K562 (cell line): ENCODE measurements around the gene GPRASP3. TPM values are rescaled to one million over a fixed set of nuclear protein-coding genes. Genes with fewer than 3 reads are reported as not detected.

Experiments used
- ATAC-seq: fragments of 200-7000 bp; cut with Tn5 transposase; 3 replicates; pipeline ENCODE4 v1.9.1; 2020; ENCODE audit warnings: moderate library complexity
- BruUV-seq: library from RNA; stranded (reverse); fragments of 400-500 nt; replicated peaks from 2 replicates; lab custom pipeline; 2021; lab: Mats Ljungman, UMichigan
- CTCF ChIA-PET: fragments of 300-600 bp; formaldehyde crosslinking; extraction: SDS; loops from one replicate; lab custom pipeline; 2021; ENCODE audit warnings: low intra/inter-chr PET ratio; lab: Yijun Ruan, JAX
- POLR2A ChIA-PET: fragments of 300-600, 350-650 bp; sonication (Branson Sonifier 250); formaldehyde crosslinking; extraction: SDS; loops from one replicate; lab custom pipeline; 2021; ENCODE audit warnings: antibody characterized with exemption, inconsistent platforms; lab: Yijun Ruan, JAX
- DNase-seq, 4 experiments: peaks; one replicate each; pipeline versions ENCODE4 v3.0.0 to v3.0.0-alpha.2; 2011 to 2018; ENCODE audit warnings: low spot score in 3 of 4, mixed read lengths in 3 of 4; ENCODE audit errors: extremely low read depth in 1 of 4
- FAIRE-seq: peaks from 2 replicates; lab custom pipeline; 2011; peaks lifted over from hg19 to GRCh38; lab: Jason Lieb, UNC
- H2AFZ ChIP-seq: 2 replicates; pipeline ENCODE4 v1.6.0; 2011; ENCODE audit warnings: low read depth, low read length, control low read depth, inconsistent platforms
- H3K27ac ChIP-seq: fragments of 200-600 bp; 3 replicates; pipeline ENCODE4 v1.8.0; 2011; ENCODE audit warnings: low read depth, mild to moderate bottlenecking, control low read depth, inconsistent platforms, low read length, moderate library complexity, mixed read lengths; ENCODE audit errors: extremely low read depth
- H3K27me3 ChIP-seq, 2 experiments: fragments of 300-600 bp in 1 of 2; 2 replicates in 1 of 2; 3 replicates in 1 of 2; pipeline versions ENCODE4 v1.6.0 to v1.8.0; 2011; ENCODE audit warnings: inconsistent platforms in 2 of 2, low read length in 2 of 2, mild to moderate bottlenecking in 1 of 2, mixed read lengths in 1 of 2, moderate library complexity in 1 of 2; ENCODE audit not compliant: control insufficient read depth in 2 of 2, insufficient read depth in 2 of 2
- H3K36me3 ChIP-seq: fragments of 300-600 bp; 3 replicates; pipeline ENCODE4 v1.8.0; 2011; ENCODE audit warnings: mild to moderate bottlenecking, low read length, inconsistent platforms; ENCODE audit not compliant: control insufficient read depth, insufficient read depth
- H3K4me1 ChIP-seq, 2 experiments: fragments of 200-600 bp in 1 of 2; replicated peaks in 1 of 2; 2 replicates in 1 of 2; 3 replicates in 1 of 2; pipeline versions ENCODE4 v1.5.1 to v1.8.0; 2011; ENCODE audit warnings: inconsistent platforms in 2 of 2, low read length in 2 of 2, mild to moderate bottlenecking in 1 of 2, mixed read lengths in 1 of 2, moderate library complexity in 1 of 2; ENCODE audit not compliant: control insufficient read depth in 2 of 2, insufficient read depth in 2 of 2
- H3K4me2 ChIP-seq: 2 replicates; pipeline ENCODE4 v1.6.1; 2011; ENCODE audit warnings: low read length, control low read depth, inconsistent platforms, mixed read lengths; ENCODE audit not compliant: insufficient read depth
- H3K4me3 ChIP-seq: fragments of 200-600 bp; sonication (generic), shearing (Covaris generic); 2 replicates; pipeline ENCODE4 v1.5.1; 2016; ENCODE audit warnings: control low read depth, inconsistent platforms
- H3K79me2 ChIP-seq: fragments of 200-600 bp; 3 replicates; pipeline ENCODE4 v1.8.0; 2011; ENCODE audit warnings: low read length, inconsistent platforms; ENCODE audit not compliant: control insufficient read depth, insufficient read depth
- H3K9ac ChIP-seq, 2 experiments: 2 replicates each; pipeline versions ENCODE4 v1.6.0 to v1.6.1; 2011; ENCODE audit warnings: low read depth in 2 of 2, low read length in 2 of 2, control low read depth in 1 of 2, inconsistent platforms in 1 of 2, mild to moderate bottlenecking in 1 of 2, mixed read lengths in 1 of 2; ENCODE audit not compliant: insufficient read depth in 1 of 2
- H3K9me1 ChIP-seq: one replicate; pipeline ENCODE4 v1.6.0; 2011; ENCODE audit warnings: inconsistent platforms, mild to moderate bottlenecking, low read length, moderate library complexity; ENCODE audit not compliant: control insufficient read depth, insufficient read depth
- H3K9me3 ChIP-seq: replicated peaks from 2 replicates; pipeline ENCODE4 v1.5.1; 2011; ENCODE audit warnings: low read depth, low read length, inconsistent platforms; ENCODE audit not compliant: control insufficient read depth, insufficient read depth
- H4K20me1 ChIP-seq: replicated peaks from 2 replicates; pipeline ENCODE4 v1.6.1; 2011; ENCODE audit warnings: low read length, inconsistent platforms, mixed read lengths; ENCODE audit not compliant: control insufficient read depth, insufficient read depth
- ADNP ChIP-seq: fragments of 200-800 bp; sonication (Bioruptor generic); IDR thresholded peaks from 2 replicates; pipeline ENCODE4 v1.6.1; 2016; ENCODE audit warnings: missing genetic modification characterization, missing compliant biosample characterization
- ARID1B ChIP-seq: fragments of 450-650 bp; IDR thresholded peaks from 2 replicates; pipeline ENCODE4 v1.6.1; 2016; ENCODE audit warnings: antibody characterized with exemption, mild to moderate bottlenecking, inconsistent platforms
- ATF1 ChIP-seq, 2 experiments: fragments of 450-650 bp in 1 of 2; IDR thresholded peaks; 2 replicates each; pipeline ENCODE4 v1.6.1; 2016; ENCODE audit warnings: missing compliant biosample characterization in 1 of 2, missing genetic modification characterization in 1 of 2
- HNRNPL ChIP-seq: fragments of 200-400 bp; formaldehyde crosslinking; IDR thresholded peaks from 2 replicates; pipeline ENCODE4 v1.6.1; 2017; ENCODE audit warnings: low read depth, mild to moderate bottlenecking, low read length
- PPARD ChIP-seq: fragments of 250-450 bp; sonication (Bioruptor Pico); IDR thresholded peaks from 2 replicates; pipeline ENCODE4 v1.8.0; 2022; ENCODE audit warnings: inconsistent platforms, mild to moderate bottlenecking, moderate library complexity
- WGBS: fragments of 100-300 bp; shearing (Covaris generic); methylation state at CpG from one replicate; pipeline ENCODE4 v1.1.6; 2016; ENCODE audit warnings: low coverage, mixed read lengths; ENCODE audit not compliant: insufficient coverage; ENCODE audit errors: missing lambda C conversion rate; 5-methylcytosine and 5-hydroxymethylcytosine counted together
- in situ Hi-C: fragments of 300-500 bp; cut with MboI; formaldehyde crosslinking; loops from 4 replicates; pipeline ENCODE4 v1.15.0; 2018; ENCODE audit warnings: inconsistent platforms, mixed read lengths
- intact Hi-C: fragments of 100-400 bp; cut with micrococcal nuclease; formaldehyde crosslinking; loops from 2 replicates; pipeline ENCODE4 v1.14.2; 2022
- polyA plus RNA-seq, 8 experiments: library from polyadenylated mRNA; depleted of rRNA in 4 of 8; stranded (reverse) in 5 of 8; unstranded in 3 of 8; fragments of >200 nt; fragmentation: Nextera tagmentation in 2 of 8; fragmentation: Illumina TruSeq in 1 of 8; extraction: Ambion mirVana in 2 of 8; extraction: Trizol in 1 of 8; gene quantifications; 2 replicates each; pipeline versions ENCODE4 v1.2.1 to v1.2.3, GENCODE V29; 2011 to 2014; ENCODE audit warnings: inconsistent platforms in 1 of 8, missing spikeins in 1 of 8
- total RNA-seq, 7 experiments: library from RNA; depleted of rRNA in 6 of 7; stranded (reverse); fragments of >200 nt in 6 of 7; fragmentation: Illumina TruSeq in 2 of 7; extraction: Trizol in 2 of 7; gene quantifications; 2 replicates each; pipeline versions ENCODE4 v1.2.1 to v1.2.3, GENCODE V29; 2011 to 2021; ENCODE audit warnings: low replicate concordance in 1 of 7
- TF ChIP-seq, protein P1 (sequence below): fragments of 450-650 bp; IDR thresholded peaks from 2 replicates; pipeline ENCODE4 v1.6.1; 2016; ENCODE audit warnings: borderline replicate concordance
- TF ChIP-seq, protein P2 (sequence below): fragments of 250-450 bp; sonication (Bioruptor Pico); IDR thresholded peaks from 2 replicates; pipeline ENCODE4 v1.5.0; 2021; ENCODE audit warnings: mild to moderate bottlenecking, borderline replicate concordance

GPRASP3 gene
- total and polyA plus RNA-seq, 9 of the 15 experiments (the other 6 are each of a cell fraction or from before 2014, with no cell fraction given): 0.50 to 1.9 (median 1.1) TPM

DNA sequence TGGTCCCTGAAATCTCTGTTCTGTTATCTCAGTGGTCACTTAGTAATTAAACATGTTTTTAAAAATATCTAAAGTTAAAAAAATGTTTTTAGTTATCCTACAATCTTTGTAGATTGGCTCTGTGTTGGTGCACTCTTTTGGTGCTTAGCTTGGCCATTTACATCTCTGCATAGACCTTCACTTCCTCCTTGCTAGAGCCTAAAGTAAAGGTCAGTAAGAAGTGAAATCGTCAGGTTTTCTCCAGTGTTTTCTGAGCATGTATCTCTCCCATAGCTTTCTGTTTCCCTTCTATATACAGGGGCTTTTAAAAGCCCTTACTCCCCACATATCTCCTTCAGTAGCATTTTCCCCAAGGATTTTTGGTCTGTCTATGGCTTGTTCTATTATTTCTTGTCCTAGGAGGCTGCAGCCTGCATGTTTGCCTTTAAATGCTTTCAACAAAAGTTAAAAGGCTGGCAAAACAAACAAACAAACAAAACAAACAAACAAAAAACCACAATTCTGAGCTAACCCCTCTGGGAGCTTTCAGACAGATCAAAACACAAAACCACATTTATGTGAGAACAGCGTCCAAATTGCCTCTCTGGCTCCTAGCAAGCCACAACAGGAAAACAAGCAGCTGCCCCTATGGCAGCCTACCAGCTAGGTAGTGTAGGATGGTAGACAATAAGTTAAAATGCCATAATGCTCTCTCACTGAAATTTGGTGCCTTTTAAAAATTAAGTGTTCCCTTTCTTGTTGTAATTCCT lies 35.6 kb upstream of the GPRASP3 start:
- Histone ChIP-seq H3K4me2 (no peak overlapping the region), H3K27me3 (no peaks in the 10 kb centered on the region), H3K4me3 (no peak overlapping the region), H3K4me1 (no peaks in the 10 kb centered on the region), H3K79me2 (no peaks in the 10 kb centered on the region), H3K9ac (no peak overlapping the region), H2AFZ (no peak overlapping the region), H3K27ac (no peak overlapping the region), H3K9me1 (no peaks in the 10 kb centered on the region), H3K9me3 (no peaks in the 10 kb centered on the region), H3K36me3 (no peaks in the 10 kb centered on the region), H4K20me1 (no peaks in the 10 kb centered on the region)
- in situ Hi-C loops: no loop called here
- FAIRE-seq: no peak
- WGBS: 0% methylated on average over 2 of the region's 2 CpGs
- ChIA-PET CTCF (no interaction called here), POLR2A (interaction anchor here (0.7 kb wide), 1 partner anchor 40 kb away, joined by 3 read pairs; no protein-coding TSS in a partner anchor)
- intact Hi-C loops: no loop called here
- TF ChIP-seq ARID1B: no peak
- no peak for TF ChIP-seq ATF1 (CRISPR knock-in tag; IDR thresholded peaks at IDR 0.05)
- no peak for TF ChIP-seq ATF1 (tag; IDR thresholded peaks at IDR 0.05)
- no peak for TF ChIP-seq HNRNPL
- no peak for TF ChIP-seq ADNP (tag)
- TF ChIP-seq, protein P1, sequence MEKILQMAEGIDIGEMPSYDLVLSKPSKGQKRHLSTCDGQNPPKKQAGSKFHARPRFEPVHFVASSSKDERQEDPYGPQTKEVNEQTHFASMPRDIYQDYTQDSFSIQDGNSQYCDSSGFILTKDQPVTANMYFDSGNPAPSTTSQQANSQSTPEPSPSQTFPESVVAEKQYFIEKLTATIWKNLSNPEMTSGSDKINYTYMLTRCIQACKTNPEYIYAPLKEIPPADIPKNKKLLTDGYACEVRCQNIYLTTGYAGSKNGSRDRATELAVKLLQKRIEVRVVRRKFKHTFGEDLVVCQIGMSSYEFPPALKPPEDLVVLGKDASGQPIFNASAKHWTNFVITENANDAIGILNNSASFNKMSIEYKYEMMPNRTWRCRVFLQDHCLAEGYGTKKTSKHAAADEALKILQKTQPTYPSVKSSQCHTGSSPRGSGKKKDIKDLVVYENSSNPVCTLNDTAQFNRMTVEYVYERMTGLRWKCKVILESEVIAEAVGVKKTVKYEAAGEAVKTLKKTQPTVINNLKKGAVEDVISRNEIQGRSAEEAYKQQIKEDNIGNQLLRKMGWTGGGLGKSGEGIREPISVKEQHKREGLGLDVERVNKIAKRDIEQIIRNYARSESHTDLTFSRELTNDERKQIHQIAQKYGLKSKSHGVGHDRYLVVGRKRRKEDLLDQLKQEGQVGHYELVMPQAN: no peak
- no peak for TF ChIP-seq PPARD (CRISPR knock-in tag)
- TF ChIP-seq, protein P2, sequence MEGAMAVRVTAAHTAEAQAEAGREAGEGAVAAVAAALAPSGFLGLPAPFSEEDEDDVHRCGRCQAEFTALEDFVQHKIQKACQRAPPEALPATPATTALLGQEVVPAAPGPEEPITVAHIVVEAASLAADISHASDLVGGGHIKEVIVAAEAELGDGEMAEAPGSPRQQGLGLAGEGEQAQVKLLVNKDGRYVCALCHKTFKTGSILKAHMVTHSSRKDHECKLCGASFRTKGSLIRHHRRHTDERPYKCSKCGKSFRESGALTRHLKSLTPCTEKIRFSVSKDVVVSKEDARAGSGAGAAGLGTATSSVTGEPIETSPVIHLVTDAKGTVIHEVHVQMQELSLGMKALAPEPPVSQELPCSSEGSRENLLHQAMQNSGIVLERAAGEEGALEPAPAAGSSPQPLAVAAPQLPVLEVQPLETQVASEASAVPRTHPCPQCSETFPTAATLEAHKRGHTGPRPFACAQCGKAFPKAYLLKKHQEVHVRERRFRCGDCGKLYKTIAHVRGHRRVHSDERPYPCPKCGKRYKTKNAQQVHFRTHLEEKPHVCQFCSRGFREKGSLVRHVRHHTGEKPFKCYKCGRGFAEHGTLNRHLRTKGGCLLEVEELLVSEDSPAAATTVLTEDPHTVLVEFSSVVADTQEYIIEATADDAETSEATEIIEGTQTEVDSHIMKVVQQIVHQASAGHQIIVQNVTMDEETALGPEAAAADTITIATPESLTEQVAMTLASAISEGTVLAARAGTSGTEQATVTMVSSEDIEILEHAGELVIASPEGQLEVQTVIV (CRISPR knock-in tag): no peak
- ATAC-seq: no peak
- no TSS peak for BruUV-seq
- no peak for DNase-seq
